HG03565 (cell line): Measurements from ENCODE around the gene CRIP3.
"Not testable (repeated sequence)": the region's sequence is repeated elsewhere in the genome, so short reads cannot be mapped to it uniquely, and the experiment has no call there.

Experiments
- ATAC-seq: cut with Tn5 transposase; IDR thresholded peaks from one replicate; pipeline ENCODE4 v1.9.1; 2021; ENCODE audit warnings: mild to moderate bottlenecking, moderate library complexity; ENCODE audit not compliant: unreplicated experiment

Gene CRIP3

GRCh38 chr6:43307451-43308100 lies 1.1 kb downstream of the CRIP3 start:
- no peak for ATAC-seq

DNA sequence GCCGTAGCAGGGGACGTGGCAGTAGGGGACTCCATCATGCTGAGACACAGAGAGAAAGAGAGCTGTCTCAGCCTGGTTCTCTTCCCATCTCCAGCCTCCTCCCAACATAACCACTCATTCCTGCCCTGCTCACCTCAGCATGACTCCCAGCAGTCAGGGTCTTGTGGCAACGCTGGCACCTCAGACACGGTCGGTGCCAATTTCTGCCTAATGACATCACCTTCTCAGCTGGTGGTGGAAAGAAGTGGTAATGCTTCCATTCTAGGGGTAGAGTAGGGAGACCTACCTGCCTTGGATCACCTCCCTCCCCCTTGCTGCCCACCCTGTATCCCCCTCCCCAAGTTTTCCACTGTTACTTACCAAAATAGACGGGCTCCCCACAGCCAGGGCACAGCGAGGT lies 2.5 kb downstream of the CRIP3 start:
- ATAC-seq: no peak

DNA sequence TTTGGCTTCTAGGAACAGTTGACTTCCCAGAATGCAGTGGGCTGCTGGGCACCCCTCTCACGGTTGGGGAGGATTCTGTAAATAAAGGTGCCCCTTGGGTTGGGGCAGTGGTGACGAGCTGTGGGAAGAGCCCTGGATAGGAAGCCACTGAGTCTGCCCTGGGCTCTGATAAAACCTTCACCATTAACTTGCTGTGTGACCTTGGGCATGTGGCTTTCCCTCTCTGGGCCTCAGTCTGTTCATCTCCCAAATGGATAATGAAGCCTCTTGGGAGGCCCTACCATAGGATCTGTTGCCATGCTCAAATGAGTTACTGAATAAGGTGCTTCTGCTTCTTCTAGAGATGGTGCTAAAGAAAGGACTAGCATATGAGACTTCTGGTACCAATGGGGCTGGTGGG lies 3.7 kb downstream of the CRIP3 start:
- no peak for ATAC-seq

DNA sequence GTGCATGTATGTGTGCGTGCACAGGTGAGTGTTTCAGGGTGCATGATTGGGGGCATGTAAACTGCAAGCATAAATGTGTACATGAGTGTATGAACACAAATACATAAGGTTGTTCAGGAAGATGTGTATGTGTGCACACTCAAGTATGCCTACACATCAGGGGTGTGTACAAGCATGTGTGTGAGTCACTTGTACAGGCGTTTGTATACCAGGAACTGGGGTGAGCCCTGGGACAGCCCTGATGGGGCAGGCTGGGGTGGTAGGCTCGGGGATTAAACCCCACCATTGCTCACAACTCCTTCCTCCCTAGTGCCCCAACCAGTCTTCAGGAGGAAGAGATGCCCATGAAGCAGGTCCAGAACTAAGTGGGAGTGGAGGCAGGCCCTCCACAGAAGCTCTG lies 4.3 kb downstream of the CRIP3 start:
- ATAC-seq: no peak

DNA sequence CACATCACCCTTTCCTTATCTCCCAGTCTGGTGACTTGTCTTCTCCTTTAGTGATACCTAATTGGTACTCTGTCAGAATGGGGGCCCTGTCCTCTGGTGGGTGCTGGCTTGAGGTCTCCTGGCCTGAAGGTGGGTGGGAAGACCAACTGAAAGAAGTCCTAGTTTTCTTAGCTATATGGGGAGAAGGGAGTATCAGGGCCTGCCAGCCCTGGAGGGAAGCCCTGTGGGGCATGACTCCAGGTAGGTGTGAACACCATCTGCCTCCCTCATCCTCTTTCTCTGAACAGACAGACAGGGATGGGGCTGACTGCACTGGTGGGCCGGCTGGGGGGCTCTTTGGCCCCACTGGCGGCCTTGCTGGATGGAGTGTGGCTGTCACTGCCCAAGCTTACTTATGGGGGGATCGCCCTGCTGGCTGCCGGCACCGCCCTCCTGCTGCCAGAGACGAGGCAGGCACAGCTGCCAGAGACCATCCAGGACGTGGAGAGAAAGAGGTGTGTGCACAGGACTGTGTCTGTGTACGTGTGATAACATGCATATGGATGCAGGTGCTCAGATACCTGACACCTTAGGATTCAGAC lies 4.8 kb downstream of the CRIP3 start:
- ATAC-seq: no peak

DNA sequence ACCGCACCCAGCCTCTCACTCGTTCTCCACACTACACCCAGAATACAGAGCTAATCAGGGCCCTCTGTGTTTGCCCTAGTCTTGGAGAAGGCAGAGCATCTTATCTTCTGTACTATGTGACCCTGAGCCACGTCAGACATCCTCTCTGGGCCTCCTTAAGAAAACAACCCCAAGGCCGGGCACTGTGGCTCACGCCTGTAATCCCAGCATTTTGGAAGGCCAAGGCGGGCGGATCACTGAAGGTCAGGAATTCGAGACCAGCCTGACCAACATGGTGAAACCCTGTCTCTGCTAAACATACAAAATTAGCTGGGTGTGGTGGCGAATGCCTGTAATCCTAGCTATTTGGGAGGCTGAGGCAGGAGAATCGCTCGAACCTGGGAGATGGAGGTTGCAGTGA lies 5.6 kb downstream of the CRIP3 start:
- not testable (repeated sequence) for ATAC-seq

DNA sequence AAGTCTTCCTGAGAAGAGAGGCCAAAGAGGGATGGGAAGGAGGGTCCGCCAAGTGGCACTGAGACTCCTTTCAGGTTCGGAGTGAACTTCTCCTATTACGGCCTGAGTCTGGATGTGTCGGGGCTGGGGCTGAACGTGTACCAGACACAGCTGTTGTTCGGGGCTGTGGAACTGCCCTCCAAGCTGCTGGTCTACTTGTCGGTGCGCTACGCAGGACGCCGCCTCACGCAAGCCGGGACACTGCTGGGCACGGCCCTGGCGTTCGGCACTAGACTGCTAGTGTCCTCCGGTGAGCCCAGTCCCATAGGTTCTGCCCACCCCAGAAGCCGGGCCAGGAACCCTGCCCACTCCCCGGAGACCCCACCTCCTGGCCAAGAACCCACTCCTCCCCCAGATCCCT lies 6.5 kb downstream of the CRIP3 start:
- ATAC-seq: no peak

DNA sequence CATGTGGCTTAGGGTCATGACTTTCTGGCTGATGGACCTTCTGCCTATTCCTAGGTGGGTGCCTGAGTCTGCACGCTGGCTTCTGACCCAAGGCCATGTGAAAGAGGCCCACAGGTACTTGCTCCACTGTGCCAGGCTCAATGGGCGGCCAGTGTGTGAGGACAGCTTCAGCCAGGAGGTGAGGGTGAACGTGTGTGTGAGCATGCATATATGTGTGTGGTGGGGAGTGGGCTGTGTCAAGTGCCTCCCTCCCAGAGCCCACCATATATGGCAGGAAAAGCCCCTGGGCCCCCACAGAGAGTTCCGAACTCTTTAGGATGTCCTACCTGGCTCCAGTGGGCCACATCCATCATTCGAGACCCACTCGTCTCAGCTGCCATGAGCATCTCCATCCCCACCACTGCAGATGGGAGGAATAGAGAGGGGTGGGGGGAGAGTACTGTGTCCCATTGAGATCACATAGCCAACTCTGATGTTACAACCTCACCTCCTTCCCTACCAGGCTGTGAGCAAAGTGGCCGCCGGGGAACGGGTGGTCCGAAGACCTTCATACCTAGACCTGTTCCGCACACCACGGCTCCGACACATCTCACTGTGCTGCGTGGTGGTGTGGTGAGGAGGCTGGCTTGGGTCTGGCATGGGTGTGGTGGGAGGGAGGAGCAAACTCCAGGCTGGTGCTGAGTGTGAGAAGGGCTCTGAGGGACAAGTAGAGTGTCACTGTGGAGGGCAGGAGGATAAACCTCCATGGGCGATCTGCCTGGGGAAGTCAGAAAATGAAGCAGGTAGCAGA lies 7.3 kb downstream of the CRIP3 start:
- ATAC-seq: no peak

GRCh38 chr6:43299338-43300293 lies 9.0 kb downstream of the CRIP3 start:
- ATAC-seq: no peak

- no peak for ATAC-seq
Measured at GRCh38 chr6:43298565-43299337, 9.9 kb downstream of the CRIP3 start.

DNA sequence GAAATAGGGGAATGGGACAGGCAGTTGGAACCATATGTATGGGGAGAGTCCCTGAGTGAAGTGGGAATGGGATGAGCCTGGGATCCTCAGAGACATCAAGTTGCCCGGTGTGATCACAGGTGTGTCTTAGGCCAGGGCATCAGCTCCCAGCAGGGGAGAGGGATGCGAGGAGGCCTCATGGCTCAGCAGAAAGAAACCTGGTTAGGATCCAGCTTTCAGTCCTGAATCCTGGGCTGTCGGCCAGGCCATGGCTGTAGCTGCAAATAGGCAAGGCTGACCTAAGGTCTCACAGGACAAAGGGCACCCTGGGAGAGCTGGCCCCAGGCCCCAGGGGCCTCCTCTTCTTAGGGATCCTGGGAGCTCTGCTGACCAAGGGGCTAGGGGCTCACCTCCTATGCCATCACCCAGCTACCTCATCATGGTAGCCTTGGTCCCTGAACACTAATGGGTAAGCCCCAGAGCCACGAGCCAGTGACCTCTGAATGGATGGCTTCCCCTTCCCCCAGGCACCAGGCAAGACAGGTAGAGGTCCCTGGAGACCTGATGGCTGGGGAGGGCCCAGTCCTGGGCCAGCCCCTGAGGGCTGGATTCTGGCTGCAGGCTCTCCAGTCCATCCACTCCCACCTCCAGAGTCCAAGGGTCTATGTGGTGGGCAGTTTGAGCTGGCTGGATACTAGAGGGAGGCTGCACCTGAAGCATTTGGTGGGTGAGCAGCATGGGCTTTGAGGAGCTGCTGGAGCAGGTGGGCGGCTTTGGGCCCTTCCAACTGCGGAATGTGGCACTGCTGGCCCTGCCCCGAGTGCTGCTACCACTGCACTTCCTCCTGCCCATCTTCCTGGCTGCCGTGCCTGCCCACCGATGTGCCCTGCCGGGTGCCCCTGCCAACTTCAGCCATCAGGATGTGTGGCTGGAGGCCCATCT lies 10.7 kb downstream of the CRIP3 start, which contains the start of gene SLC22A7:
Gene SLC22A7, plus strand, starts transcription at position 617 of the 921 bp plus-strand sequence. Its CDS starts 99 bp downstream, at position 716.
- no peak for ATAC-seq

GRCh38 chr6:43296780-43297497 lies 11.7 kb downstream of the CRIP3 start:
- no peak for ATAC-seq

GRCh38 chr6:43295456-43295855 lies 13.2 kb downstream of the CRIP3 start:
- no peak for ATAC-seq

DNA sequence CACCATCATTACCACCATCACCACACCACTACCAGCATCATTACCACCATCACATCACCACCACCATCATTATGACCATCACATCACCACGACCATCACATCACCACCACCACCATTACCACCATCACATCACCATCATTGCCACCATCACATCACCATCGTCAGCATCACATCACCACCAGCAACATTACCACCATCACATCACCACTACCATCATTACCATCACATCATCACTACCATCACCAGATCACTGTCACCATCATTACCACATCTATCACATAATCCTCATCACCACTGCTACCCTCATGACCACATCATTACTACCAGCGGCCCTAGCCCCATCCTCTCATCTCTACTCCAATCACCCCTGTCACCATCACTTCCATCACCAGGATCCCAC lies 14.1 kb downstream of the CRIP3 start:
- ATAC-seq: no peak

GRCh38 chr6:43293698-43294097 lies 14.9 kb downstream of the CRIP3 start:
- ATAC-seq: no peak

- ATAC-seq: no peak
Measured at GRCh38 chr6:43292763-43293318, 15.8 kb downstream of the CRIP3 start.

DNA sequence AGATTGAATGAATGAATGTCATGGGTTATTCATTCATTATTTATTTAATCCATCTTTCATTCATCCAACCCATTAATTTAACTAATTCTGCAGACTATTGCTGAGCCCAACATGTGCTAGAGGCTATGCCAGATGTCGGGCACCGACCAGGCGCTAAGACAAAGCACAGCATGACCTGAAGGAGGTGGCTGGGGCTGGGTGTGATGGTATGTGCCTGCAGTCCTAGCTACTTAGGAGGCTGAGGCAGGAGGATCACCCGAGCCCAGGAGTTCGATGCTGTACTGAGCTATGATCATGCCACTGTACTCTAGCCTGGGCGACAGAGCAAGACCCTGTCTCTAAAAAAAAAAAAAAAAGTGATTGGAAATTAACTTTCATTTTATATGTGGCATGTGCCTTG lies 16.3 kb downstream of the CRIP3 start:
- no peak for ATAC-seq

- ATAC-seq: no peak
Measured at GRCh38 chr6:43291708-43292107, 16.9 kb downstream of the CRIP3 start.
